HG02852 (cell line): Measurements from ENCODE around the gene CATSPERZ.

ENCODE experiments used
- ATAC-seq: cut with Tn5 transposase; IDR thresholded peaks from one replicate; pipeline ENCODE4 v1.9.1; 2021; ENCODE audit warnings: mild to moderate bottlenecking, moderate library complexity; ENCODE audit not compliant: unreplicated experiment

The CATSPERZ gene

DNA sequence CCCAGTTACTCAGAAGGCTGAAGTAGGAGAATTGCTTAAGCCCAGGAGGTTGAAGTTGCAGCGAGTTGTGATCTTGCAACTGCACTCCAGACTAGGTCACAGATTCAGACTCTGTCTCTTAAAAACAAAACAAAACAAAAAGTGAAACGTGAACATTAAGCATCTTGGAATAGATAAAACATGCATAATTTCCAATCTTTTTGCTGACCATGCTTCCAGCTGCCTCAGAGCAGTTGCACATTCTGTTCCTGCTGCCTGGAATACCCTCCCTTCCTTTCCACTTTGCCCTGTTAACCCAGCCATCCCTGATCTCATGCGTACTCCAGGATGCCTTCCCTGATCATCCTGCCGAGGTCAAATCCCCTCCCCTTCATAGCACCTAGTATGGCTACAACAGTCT, 39.1 kb downstream of the CATSPERZ start:
- ATAC-seq, result no peak

- ATAC-seq, result peak; percentile 54
Observed at GRCh38 chr11:64339754-64340408, 39.7 kb downstream of the CATSPERZ start, which contains the start of gene CCDC88B. CCDC88B (plus strand) TSS chr11:64340204; CDS start chr11:64340267, 63 bp downstream.

DNA sequence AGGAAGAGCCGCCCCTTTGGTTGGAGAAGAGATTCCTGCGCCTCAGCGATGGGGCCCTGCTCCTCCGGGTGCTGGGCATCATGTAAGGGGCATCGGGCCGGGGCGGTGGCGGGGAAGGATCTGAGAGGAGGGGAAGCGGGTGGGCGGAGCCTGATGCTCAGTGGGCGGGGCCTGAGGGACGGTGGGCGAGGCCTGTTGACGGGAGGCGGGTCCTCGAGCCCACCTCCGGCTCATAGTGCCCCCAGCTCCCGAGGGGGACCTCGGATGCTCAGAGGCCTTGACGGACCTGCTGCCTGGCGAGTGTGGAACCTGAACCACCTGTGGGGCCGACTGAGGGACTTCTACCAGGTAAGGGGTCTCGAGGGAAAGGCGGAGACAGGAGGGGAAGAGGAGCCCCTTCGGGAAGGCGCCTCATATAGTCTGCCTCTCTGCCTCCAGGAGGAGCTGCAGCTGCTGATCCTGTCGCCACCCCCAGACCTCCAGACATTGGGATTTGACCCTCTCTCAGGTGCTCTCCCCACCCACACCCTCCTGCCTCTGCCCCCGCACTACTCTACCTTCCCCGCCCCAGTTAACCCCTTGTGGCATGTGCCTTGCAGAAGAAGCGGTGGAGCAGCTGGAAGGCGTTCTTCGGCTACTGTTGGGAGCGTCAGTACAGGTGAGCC, 40.6 kb downstream of the CATSPERZ start:
- peak; percentile 47 for ATAC-seq

DNA sequence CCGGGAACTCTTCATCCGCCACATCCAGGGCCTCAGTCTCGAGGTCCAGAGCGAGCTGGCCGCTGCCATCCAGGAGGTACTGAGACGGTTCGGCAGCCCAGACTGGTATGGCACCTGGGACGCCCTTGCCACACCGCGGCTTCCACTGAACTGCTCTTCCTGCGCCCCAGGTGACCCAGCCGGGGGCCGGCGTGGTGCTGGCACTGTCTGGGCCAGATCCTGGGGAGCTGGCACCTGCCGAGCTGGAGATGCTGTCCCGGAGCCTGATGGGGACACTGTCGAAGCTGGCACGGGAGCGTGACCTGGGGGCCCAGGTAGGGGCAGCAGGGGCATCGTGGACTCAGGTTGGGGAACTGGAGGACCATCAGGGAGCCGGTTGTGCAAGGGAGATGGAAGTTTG, 41.3 kb downstream of the CATSPERZ start:
- no peak for ATAC-seq

- ATAC-seq, result no peak
Observed at GRCh38 chr11:64341851-64342791, 42.0 kb downstream of the CATSPERZ start.

- no peak for ATAC-seq
Observed at GRCh38 chr11:64342869-64343745, 42.9 kb downstream of the CATSPERZ start.

- ATAC-seq, result no peak
Observed at GRCh38 chr11:64343767-64344559, 43.8 kb downstream of the CATSPERZ start.

DNA sequence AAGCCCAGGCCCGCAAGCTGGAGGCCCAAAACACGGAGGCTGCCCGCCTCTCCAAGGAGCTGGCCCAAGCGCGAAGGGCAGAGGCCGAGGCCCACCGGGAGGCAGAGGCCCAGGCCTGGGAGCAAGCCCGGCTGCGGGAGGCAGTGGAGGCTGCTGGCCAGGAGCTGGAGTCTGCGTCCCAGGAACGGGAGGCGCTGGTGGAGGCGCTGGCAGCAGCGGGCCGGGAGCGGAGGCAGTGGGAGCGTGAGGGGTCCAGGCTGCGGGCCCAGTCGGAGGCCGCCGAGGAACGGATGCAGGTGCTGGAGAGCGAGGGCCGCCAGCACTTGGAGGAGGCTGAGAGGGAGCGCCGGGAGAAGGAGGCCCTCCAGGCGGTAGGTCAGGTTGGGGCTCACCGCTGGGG, 44.6 kb downstream of the CATSPERZ start:
- ATAC-seq, result no peak

GRCh38 chr11:64347193-64347867, 47.2 kb downstream of the CATSPERZ start:
- no peak for ATAC-seq

DNA sequence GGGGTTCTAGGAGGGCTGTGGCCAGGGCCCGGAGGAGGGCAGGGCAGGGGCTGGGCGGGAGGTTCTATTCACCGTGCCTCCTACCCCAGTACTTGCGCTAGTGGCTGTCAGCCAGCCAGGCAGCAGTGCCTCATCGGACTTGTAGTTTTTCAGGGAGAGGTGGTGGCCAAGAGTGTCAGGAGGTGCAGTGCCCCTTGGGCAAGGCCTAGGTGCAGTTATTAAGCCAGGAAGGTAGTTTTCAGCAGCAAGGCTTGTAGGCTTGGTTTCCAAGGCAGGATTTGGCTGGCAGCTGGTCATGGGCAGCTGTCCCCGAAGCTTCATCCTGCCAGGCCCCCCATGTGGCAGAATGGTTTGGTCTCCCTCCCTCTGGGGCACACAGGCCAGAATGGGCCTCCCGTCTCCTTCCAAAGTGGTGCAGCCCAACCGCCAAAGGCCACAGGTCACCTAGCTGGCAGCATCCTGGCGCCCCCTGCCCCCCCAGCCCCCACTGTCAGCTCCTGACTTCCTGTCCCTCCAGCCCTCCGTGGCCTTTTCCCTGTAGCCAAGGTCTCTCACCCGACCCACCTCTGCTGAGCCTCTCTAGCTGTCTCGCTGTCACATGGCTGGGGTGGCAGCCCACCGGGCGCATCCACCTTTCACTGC, 48.3 kb downstream of the CATSPERZ start:
- ATAC-seq, result no peak

DNA sequence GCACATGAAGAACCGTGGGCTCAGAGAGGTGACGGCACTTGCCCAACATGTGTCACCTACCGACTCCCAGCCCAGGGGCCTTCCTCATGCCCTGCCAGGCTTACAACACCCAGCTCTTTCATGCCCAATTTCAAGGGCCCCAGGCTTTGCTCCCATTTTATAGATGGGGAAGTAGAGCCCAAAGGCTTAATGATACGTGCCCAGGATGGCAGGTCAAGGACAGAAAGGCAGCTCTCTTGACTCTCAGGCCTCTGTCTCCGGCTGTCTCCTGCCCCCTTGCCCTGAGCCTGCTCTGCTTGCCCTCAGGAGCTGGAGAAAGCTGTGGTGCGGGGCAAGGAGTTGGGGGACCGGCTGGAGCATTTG, 48.8 kb downstream of the CATSPERZ start:
- ATAC-seq, result no peak

GRCh38 chr11:64349404-64349803, 49.2 kb downstream of the CATSPERZ start:
- ATAC-seq, result no peak

- no peak for ATAC-seq
Observed at GRCh38 chr11:64351136-64351631, 51.0 kb downstream of the CATSPERZ start.

GRCh38 chr11:64352099-64352994, 52.2 kb downstream of the CATSPERZ start:
- no peak for ATAC-seq

GRCh38 chr11:64352995-64353714, 53.0 kb downstream of the CATSPERZ start:
- no peak for ATAC-seq

GRCh38 chr11:64353715-64354506, 53.8 kb downstream of the CATSPERZ start:
- ATAC-seq, result no peak
